Measurements from ENCODE around the gene MSX2. TPM values are rescaled to one million over a fixed set of nuclear protein-coding genes. Genes with fewer than 3 reads are reported as not detected.

The MSX2 gene
- polyA plus RNA-seq, 3 donors = 0.14 TPM; not detected in 2

DNA sequence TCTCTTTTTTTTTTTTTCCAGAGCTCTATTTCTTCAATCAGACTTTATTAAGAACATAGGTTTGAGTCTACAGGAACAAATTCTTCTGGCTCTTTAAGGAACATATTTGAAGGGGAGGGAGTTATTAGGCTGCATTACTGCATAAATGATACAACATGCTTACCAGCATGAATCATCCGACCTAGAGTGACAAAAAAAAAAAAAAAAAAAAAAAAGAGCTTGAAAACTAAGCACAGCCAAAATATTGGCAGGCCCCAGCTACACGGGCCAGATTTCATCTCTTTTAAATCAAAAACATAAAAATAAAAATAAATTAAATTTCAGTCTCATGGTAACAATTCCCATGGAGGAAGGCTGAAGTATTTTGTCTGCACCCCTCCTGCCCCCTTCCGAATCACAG lies 26.3 kb downstream of the MSX2 start:
- Histone ChIP-seq H3K27ac (ENCODE audit: low read depth in 1 of 2, low read length in 2 of 2) (no peak overlapping the region), H3K4me3 (replicated peaks in 1 of 3; ENCODE audit: low read depth in 2 of 3, low read length in 3 of 3) (no peak overlapping the region), H3K27me3 (ENCODE audit: control insufficient read depth in 2 of 2, insufficient read depth in 2 of 2, low read length in 2 of 2) (peaks cover 51 to 60% of the 10 kb centered on the region in 2 donors), H3K4me2 (replicated peaks; ENCODE audit: extremely low read depth, low read length, poor library complexity, severe bottlenecking) (no peak overlapping the region), H3K36me3 (replicated peaks in 1 of 2; ENCODE audit: control insufficient read depth in 1 of 2, insufficient read depth in 2 of 2, low read length in 2 of 2) (no peaks in the 10 kb centered on the region), H3K9ac (ENCODE audit: insufficient read depth, low read length, poor library complexity, severe bottlenecking) (no peak overlapping the region), H2AFZ (ENCODE audit: insufficient read depth, low read depth, low read length, poor library complexity, severe bottlenecking) (no peak overlapping the region), H3K9me3 (replicated peaks in 1 of 2; ENCODE audit: control insufficient read depth in 1 of 2, insufficient read depth in 1 of 2, low read length in 2 of 2) (peaks cover 0 to 5% of the 10 kb centered on the region in 2 donors), H3K4me1 (ENCODE audit: control insufficient read depth in 1 of 2, insufficient read depth in 2 of 2, low read length in 2 of 2) (no peaks in the 10 kb centered on the region), H3K79me2 (ENCODE audit: insufficient read depth, low read length) (no peaks in the 10 kb centered on the region), H4K20me1 (ENCODE audit: insufficient read depth, low read length) (no peaks in the 10 kb centered on the region)
- Mint-ChIP-seq H3K27me3 (ENCODE audit: low read depth in 3 of 3) (peaks cover 54 to 67% (median 62%) of the 10 kb centered on the region in 3 donors), H3K36me3 (no peaks in the 10 kb centered on the region), H3K9me3 (peaks cover 0 to 12% (median 3%) of the 10 kb centered on the region in 7 donors), H3K27ac (no peak overlapping the region), H3K4me3 (peak overlapping the region in 1 of 2 donors; percentile 68), H3K4me1 (no peaks in the 10 kb centered on the region)
- no peak for DNase-seq
- intact Hi-C loops (cut with micrococcal nuclease) = no loop called here
- WGBS (ENCODE audit: insufficient coverage) = 14% methylated on average over 1 of the region's 3 CpGs
- TF ChIP-seq, protein P1, sequence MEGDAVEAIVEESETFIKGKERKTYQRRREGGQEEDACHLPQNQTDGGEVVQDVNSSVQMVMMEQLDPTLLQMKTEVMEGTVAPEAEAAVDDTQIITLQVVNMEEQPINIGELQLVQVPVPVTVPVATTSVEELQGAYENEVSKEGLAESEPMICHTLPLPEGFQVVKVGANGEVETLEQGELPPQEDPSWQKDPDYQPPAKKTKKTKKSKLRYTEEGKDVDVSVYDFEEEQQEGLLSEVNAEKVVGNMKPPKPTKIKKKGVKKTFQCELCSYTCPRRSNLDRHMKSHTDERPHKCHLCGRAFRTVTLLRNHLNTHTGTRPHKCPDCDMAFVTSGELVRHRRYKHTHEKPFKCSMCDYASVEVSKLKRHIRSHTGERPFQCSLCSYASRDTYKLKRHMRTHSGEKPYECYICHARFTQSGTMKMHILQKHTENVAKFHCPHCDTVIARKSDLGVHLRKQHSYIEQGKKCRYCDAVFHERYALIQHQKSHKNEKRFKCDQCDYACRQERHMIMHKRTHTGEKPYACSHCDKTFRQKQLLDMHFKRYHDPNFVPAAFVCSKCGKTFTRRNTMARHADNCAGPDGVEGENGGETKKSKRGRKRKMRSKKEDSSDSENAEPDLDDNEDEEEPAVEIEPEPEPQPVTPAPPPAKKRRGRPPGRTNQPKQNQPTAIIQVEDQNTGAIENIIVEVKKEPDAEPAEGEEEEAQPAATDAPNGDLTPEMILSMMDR (IDR thresholded peaks at IDR 0.05) = no peak

DNA sequence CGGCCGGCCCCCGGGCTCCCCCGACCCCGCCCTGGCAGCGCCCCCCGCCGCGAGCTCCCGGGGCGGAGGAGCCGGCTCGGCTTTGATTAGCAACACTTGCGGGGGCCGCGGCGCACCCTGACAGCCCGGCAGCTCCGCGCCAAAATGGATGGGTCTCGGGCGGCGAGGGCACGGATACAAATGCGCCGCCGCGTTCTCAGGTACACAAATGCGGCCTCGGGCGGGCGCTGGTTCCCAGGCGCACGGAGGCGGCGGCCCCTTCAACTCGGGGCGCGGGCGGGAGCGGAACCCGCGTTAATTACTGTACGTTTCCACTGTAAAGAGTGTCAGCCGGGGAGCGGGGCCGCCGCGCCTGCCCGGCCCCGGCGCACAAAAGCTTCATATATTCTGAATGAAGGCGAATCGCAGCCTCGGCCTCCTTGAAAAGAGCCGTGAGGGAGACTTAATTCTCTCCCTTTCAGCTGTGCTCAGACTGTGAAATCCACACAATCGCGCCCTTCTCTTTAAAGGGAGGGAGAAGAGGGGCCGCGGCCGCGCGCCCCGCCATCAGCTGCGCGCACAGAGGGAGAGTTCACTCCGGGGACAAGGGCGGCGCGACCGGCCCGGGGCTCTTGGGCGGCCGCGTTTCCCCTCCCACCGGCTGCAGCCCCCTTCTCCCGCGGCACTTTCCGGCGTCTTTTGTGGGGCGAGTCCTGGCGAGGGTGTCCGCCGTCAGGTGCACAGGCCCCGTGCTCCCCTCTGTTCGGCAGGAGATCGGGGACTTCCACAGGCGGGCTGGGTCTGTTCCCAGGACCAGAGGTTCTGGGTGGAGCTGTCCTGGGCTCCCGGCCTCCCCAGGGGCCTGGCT lies 27.0 kb downstream of the MSX2 start:
- peaks cover 51 to 62% (median 59%) of the 10 kb centered on the region in 3 donors for H3K27me3 Mint-ChIP-seq (ENCODE audit: low read depth in 3 of 3)
- 1% methylated on average over 85 of the region's 89 CpGs for WGBS (ENCODE audit: insufficient coverage)
- no peak overlapping the region for H3K4me2 ChIP-seq (replicated peaks; ENCODE audit: extremely low read depth, low read length, poor library complexity, severe bottlenecking)

More for the DNA sequence above, 27.0 kb downstream of the MSX2 start:
- Histone ChIP-seq H2AFZ (ENCODE audit: insufficient read depth, low read depth, low read length, poor library complexity, severe bottlenecking) (no peak overlapping the region), H3K4me3 (replicated peaks in 1 of 3; ENCODE audit: low read depth in 2 of 3, low read length in 3 of 3) (no peak overlapping the region), H3K36me3 (replicated peaks in 1 of 2; ENCODE audit: control insufficient read depth in 1 of 2, insufficient read depth in 2 of 2, low read length in 2 of 2) (no peaks in the 10 kb centered on the region), H4K20me1 (ENCODE audit: insufficient read depth, low read length) (no peaks in the 10 kb centered on the region), H3K4me1 (ENCODE audit: control insufficient read depth in 1 of 2, insufficient read depth in 2 of 2, low read length in 2 of 2) (no peaks in the 10 kb centered on the region), H3K9ac (ENCODE audit: insufficient read depth, low read length, poor library complexity, severe bottlenecking) (no peak overlapping the region), H3K27me3 (ENCODE audit: control insufficient read depth in 2 of 2, insufficient read depth in 2 of 2, low read length in 2 of 2) (peaks cover 51 to 60% of the 10 kb centered on the region in 2 donors), H3K27ac (ENCODE audit: low read depth in 1 of 2, low read length in 2 of 2) (no peak overlapping the region), H3K79me2 (ENCODE audit: insufficient read depth, low read length) (no peaks in the 10 kb centered on the region), H3K9me3 (replicated peaks in 1 of 2; ENCODE audit: control insufficient read depth in 1 of 2, insufficient read depth in 1 of 2, low read length in 2 of 2) (peaks cover 0 to 5% of the 10 kb centered on the region in 2 donors)
- DNase-seq = no peak
- H3K36me3 Mint-ChIP-seq = no peaks in the 10 kb centered on the region
- TF ChIP-seq, protein P1 (IDR thresholded peaks at IDR 0.05) = no peak
- peaks cover 0 to 13% (median 3%) of the 10 kb centered on the region in 7 donors for H3K9me3 Mint-ChIP-seq
- intact Hi-C loops (cut with micrococcal nuclease) = no loop called here
- H3K4me3 Mint-ChIP-seq = peak overlapping the region in 1 of 2 donors; percentile 75
- no peak overlapping the region for H3K27ac Mint-ChIP-seq
- H3K4me1 Mint-ChIP-seq = no peaks in the 10 kb centered on the region
